Measurements from ENCODE around the gene DNAH14. TPM values are rescaled to one million over a fixed set of nuclear protein-coding genes. Genes with fewer than 3 reads are reported as not detected.
"Not testable (repeated sequence)": the region's sequence is repeated elsewhere in the genome, so short reads cannot be mapped to it uniquely, and the experiment has no call there.

Gene DNAH14
- total RNA-seq, 1 experiment from 2014 or later = 39.7 TPM

- Histone ChIP-seq H3K23ac (ENCODE audit: insufficient read length, low read depth, low read length) (no peak overlapping the region), H3K79me1 (ENCODE audit: insufficient read depth, low read depth, low read length, poor library complexity, severe bottlenecking) (no peaks in the 10 kb centered on the region)
- peaks cover 52 to 69% of the 10 kb centered on the region in 2 experiments for H3K9me3 Mint-ChIP-seq
Measured at GRCh38 chr1:224939844-224940425, 10.5 kb downstream of the DNAH14 start.

DNA sequence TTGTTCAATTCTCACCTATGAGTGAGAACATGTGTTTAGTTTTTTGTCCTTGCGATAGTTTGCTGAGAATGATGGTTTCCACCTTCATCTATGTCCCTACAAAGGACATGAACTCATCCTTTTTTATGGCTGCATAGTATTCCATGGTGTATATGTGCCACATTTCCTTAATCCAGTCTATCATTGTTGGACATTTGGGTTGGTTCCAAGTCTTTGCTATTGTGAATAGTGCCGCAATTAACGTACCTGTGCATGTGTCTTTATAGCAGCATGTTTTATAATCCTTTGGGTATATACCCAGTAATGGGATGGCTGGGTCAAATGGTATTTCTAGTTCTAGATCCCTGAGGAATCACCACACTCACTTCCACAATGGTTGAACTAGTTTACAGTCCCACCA, 11.3 kb downstream of the DNAH14 start:
- H3K18ac ChIP-seq (ENCODE audit: insufficient read length, low read depth, low read length); H3K4me1 Mint-ChIP-seq: not testable (repeated sequence)

More at GRCh38 chr1:224939844-224940425, 10.5 kb downstream of the DNAH14 start:
- no peak overlapping the region for H3K9ac ChIP-seq (ENCODE audit: extremely low read depth, insufficient read length, low read length)
- H3K27ac ChIP-seq (ENCODE audit: insufficient read length, low read depth, low read length) = no peak overlapping the region
- Mint-ChIP-seq H3K36me3 (ENCODE audit: insufficient read depth in 1 of 3, low read depth in 3 of 3) (peaks cover 22 to 33% (median 29%) of the 10 kb centered on the region in 3 experiments), H3K27ac (no peak overlapping the region), H3K27me3 (ENCODE audit: low read depth) (no peaks in the 10 kb centered on the region; the same call in 1 of the 2 replicates), H3K4me3 (no peak overlapping the region), H3K4me1 (no peaks in the 10 kb centered on the region)
- H3K27me3 ChIP-seq (ENCODE audit: insufficient read depth, low read length) = no peaks in the 10 kb centered on the region
- H3K23me2 ChIP-seq (ENCODE audit: insufficient read length, low read depth, low read length, poor library complexity, severe bottlenecking) = no peaks in the 10 kb centered on the region
- H3K79me2 ChIP-seq (ENCODE audit: insufficient read depth, low read length) = peaks cover 2% of the 10 kb centered on the region; the same call in 1 of the 2 replicates
- H3K14ac ChIP-seq (ENCODE audit: insufficient read depth, low read length) = no peak overlapping the region
- no peak overlapping the region for H2BK5ac ChIP-seq (ENCODE audit: insufficient read length, low read length)
- no peaks in the 10 kb centered on the region for H3K4me1 ChIP-seq (ENCODE audit: insufficient read depth, low read length)
- H2BK15ac ChIP-seq (ENCODE audit: low read depth, low read length) = no peak overlapping the region
- no peak overlapping the region for H4K91ac ChIP-seq (ENCODE audit: insufficient read length, low read depth, low read length)
- no peak overlapping the region for H2BK120ac ChIP-seq (ENCODE audit: low read depth, low read length, poor library complexity, severe bottlenecking)
- no peak overlapping the region for H4K8ac ChIP-seq (replicated peaks; ENCODE audit: insufficient read length, low read depth, low read length)
- no peak overlapping the region for H2AFZ ChIP-seq (ENCODE audit: low read length)
- no peaks in the 10 kb centered on the region for H3K9me3 ChIP-seq (ENCODE audit: control insufficient read depth, low read depth, low read length)
- H3K4me2 ChIP-seq (ENCODE audit: insufficient read depth, insufficient read length, low read length) = no peak overlapping the region
- DNase-seq = no peak
- no peak overlapping the region for H3K4ac ChIP-seq (ENCODE audit: low read depth, low read length)
- H3K18ac ChIP-seq (ENCODE audit: insufficient read length, low read depth, low read length) = no peak overlapping the region
- no peak overlapping the region for H4K5ac ChIP-seq (ENCODE audit: insufficient read length, low read depth, low read length)
- no peak overlapping the region for H2AK5ac ChIP-seq (ENCODE audit: insufficient read length, low read length)
- H3K56ac ChIP-seq (ENCODE audit: insufficient read length, low read depth, low read length) = no peak overlapping the region
- no peak overlapping the region for H2BK12ac ChIP-seq (ENCODE audit: insufficient read length, low read depth, low read length)
- no peaks in the 10 kb centered on the region for H4K20me1 ChIP-seq (ENCODE audit: control insufficient read depth, insufficient read depth, insufficient read length)
- H3T11ph ChIP-seq (ENCODE audit: low read length) = no peak overlapping the region
- H2BK20ac ChIP-seq (ENCODE audit: low read depth, low read length, poor library complexity, severe bottlenecking) = no peak overlapping the region
- TF ChIP-seq, protein P1, sequence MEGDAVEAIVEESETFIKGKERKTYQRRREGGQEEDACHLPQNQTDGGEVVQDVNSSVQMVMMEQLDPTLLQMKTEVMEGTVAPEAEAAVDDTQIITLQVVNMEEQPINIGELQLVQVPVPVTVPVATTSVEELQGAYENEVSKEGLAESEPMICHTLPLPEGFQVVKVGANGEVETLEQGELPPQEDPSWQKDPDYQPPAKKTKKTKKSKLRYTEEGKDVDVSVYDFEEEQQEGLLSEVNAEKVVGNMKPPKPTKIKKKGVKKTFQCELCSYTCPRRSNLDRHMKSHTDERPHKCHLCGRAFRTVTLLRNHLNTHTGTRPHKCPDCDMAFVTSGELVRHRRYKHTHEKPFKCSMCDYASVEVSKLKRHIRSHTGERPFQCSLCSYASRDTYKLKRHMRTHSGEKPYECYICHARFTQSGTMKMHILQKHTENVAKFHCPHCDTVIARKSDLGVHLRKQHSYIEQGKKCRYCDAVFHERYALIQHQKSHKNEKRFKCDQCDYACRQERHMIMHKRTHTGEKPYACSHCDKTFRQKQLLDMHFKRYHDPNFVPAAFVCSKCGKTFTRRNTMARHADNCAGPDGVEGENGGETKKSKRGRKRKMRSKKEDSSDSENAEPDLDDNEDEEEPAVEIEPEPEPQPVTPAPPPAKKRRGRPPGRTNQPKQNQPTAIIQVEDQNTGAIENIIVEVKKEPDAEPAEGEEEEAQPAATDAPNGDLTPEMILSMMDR (conservative IDR thresholded peaks at IDR 0.05) = no peak

More for the DNA sequence above, 11.3 kb downstream of the DNAH14 start:
- not testable (repeated sequence) for H3K27ac ChIP-seq (ENCODE audit: insufficient read length, low read depth, low read length); H2BK12ac ChIP-seq (ENCODE audit: insufficient read length, low read depth, low read length); H3K14ac ChIP-seq (ENCODE audit: insufficient read depth, low read length); H3K9ac ChIP-seq (ENCODE audit: extremely low read depth, insufficient read length, low read length); H3K4ac ChIP-seq (ENCODE audit: low read depth, low read length); H2AK5ac ChIP-seq (ENCODE audit: insufficient read length, low read length); H3K4me2 ChIP-seq (ENCODE audit: insufficient read depth, insufficient read length, low read length); H2AFZ ChIP-seq (ENCODE audit: low read length); H4K8ac ChIP-seq (replicated peaks; ENCODE audit: insufficient read length, low read depth, low read length); H4K91ac ChIP-seq (ENCODE audit: insufficient read length, low read depth, low read length); H3K79me1 ChIP-seq (ENCODE audit: insufficient read depth, low read depth, low read length, poor library complexity, severe bottlenecking); H3K79me2 ChIP-seq (ENCODE audit: insufficient read depth, low read length); H3K27me3 Mint-ChIP-seq (ENCODE audit: low read depth); H4K5ac ChIP-seq (ENCODE audit: insufficient read length, low read depth, low read length); H3K27ac Mint-ChIP-seq; H3K23me2 ChIP-seq (ENCODE audit: insufficient read length, low read depth, low read length, poor library complexity, severe bottlenecking); H2BK15ac ChIP-seq (ENCODE audit: low read depth, low read length); H3K56ac ChIP-seq (ENCODE audit: insufficient read length, low read depth, low read length); DNase-seq; H3K23ac ChIP-seq (ENCODE audit: insufficient read length, low read depth, low read length); H3K4me3 Mint-ChIP-seq; H3K9me3 ChIP-seq (ENCODE audit: control insufficient read depth, low read depth, low read length); H3T11ph ChIP-seq (ENCODE audit: low read length); H4K20me1 ChIP-seq (ENCODE audit: control insufficient read depth, insufficient read depth, insufficient read length); H3K4me1 ChIP-seq (ENCODE audit: insufficient read depth, low read length); H3K27me3 ChIP-seq (ENCODE audit: insufficient read depth, low read length); H2BK5ac ChIP-seq (ENCODE audit: insufficient read length, low read length); H2BK120ac ChIP-seq (ENCODE audit: low read depth, low read length, poor library complexity, severe bottlenecking); H2BK20ac ChIP-seq (ENCODE audit: low read depth, low read length, poor library complexity, severe bottlenecking)
- Mint-ChIP-seq H3K36me3 (ENCODE audit: insufficient read depth in 1 of 3, low read depth in 3 of 3) (peaks cover 24 to 36% (median 33%) of the 10 kb centered on the region in 3 experiments), H3K9me3 (peaks cover 54 to 72% of the 10 kb centered on the region in 2 experiments)
- no CpG with 5 or more reads among the region's 3 CpGs for WGBS (ENCODE audit: extremely low coverage, insufficient read length, low lambda C conversion rate)
